NCI-H2107 treated with DMSO at 0.1 percent for 48 hours (cell line): ENCODE results near the gene TSGA10IP.

Experiments used
- DNase-seq: peaks from one replicate; lab custom pipeline; 2025; ENCODE audit not compliant: unreplicated experiment; lab: John Stamatoyannopoulos, UW

Gene TSGA10IP

GRCh38 chr11:65945430-65945911 lies at the start of gene TSGA10IP:
Gene TSGA10IP, plus strand, starts transcription at chr11:65945480. Its CDS starts 196 bp downstream, at chr11:65945676.
- no peak for DNase-seq

GRCh38 chr11:65895482-65895981 lies 49.7 kb upstream of the TSGA10IP start:
- no peak for DNase-seq

GRCh38 chr11:65896034-65896999 lies 49.0 kb upstream of the TSGA10IP start:
- DNase-seq, result no peak

- DNase-seq, result no peak
Observed at GRCh38 chr11:65897020-65897471, 48.2 kb upstream of the TSGA10IP start.

GRCh38 chr11:65898656-65899355 lies 46.5 kb upstream of the TSGA10IP start:
- no peak for DNase-seq

GRCh38 chr11:65899356-65900124 lies 45.7 kb upstream of the TSGA10IP start:
- DNase-seq, result no peak

- no peak for DNase-seq
Observed at GRCh38 chr11:65900125-65900898, 45.0 kb upstream of the TSGA10IP start, which contains the start of gene FOSL1. Gene FOSL1, minus strand, starts transcription at chr11:65900388. Its CDS starts 49 bp downstream, at chr11:65900339.

- DNase-seq, result no peak
Observed at GRCh38 chr11:65900899-65901180, 44.4 kb upstream of the TSGA10IP start.

GRCh38 chr11:65903068-65903481 lies 42.2 kb upstream of the TSGA10IP start:
- no peak for DNase-seq

- no peak for DNase-seq
Observed at GRCh38 chr11:65903715-65904114, 41.6 kb upstream of the TSGA10IP start.

GRCh38 chr11:65906602-65907001 lies 38.7 kb upstream of the TSGA10IP start:
- no peak for DNase-seq

- no peak for DNase-seq
Observed at GRCh38 chr11:65907878-65908277, 37.4 kb upstream of the TSGA10IP start.

- DNase-seq, result peak; percentile 39
Observed at GRCh38 chr11:65911682-65912568, 33.4 kb upstream of the TSGA10IP start.

- no peak for DNase-seq
Observed at GRCh38 chr11:65912845-65913244, 32.4 kb upstream of the TSGA10IP start.

GRCh38 chr11:65915101-65915820 lies 30.0 kb upstream of the TSGA10IP start:
- no peak for DNase-seq

- DNase-seq, result no peak
Observed at GRCh38 chr11:65915821-65916251, 29.4 kb upstream of the TSGA10IP start.

- DNase-seq, result no peak
Observed at GRCh38 chr11:65916391-65916790, 28.9 kb upstream of the TSGA10IP start.

- no peak for DNase-seq
Observed at GRCh38 chr11:65917077-65917433, 28.2 kb upstream of the TSGA10IP start.
